Gastroesophageal sphincter (tissue), 3 donors: ENCODE data around the gene TMEM229B.

ENCODE experiments used
- EP300 ChIP-seq: sonication (generic); formaldehyde crosslinking; IDR thresholded peaks from one replicate; pipeline ENCODE4 v1.6.1; 2017; ENCODE audit warnings: antibody characterized with exemption, mild to moderate bottlenecking
- POLR2A ChIP-seq, 2 donors: fragments of 450-650 bp; IDR thresholded peaks; one replicate each; pipeline ENCODE4 v1.6.1; 2017; ENCODE audit warnings: antibody characterized with exemption in 2 of 2, mild to moderate bottlenecking in 2 of 2, moderate library complexity in 1 of 2
- POLR2AphosphoS5 ChIP-seq: sonication (generic); formaldehyde crosslinking; IDR thresholded peaks from one replicate; pipeline ENCODE4 v1.6.1; 2017; ENCODE audit warnings: antibody characterized with exemption
- TF ChIP-seq, protein P1 (sequence below), 4 experiments: fragments of 200-600 bp in 2 of 4; fragments of 450-650 bp in 2 of 4; sonication (generic) in 1 of 4; IDR thresholded peaks; one replicate each; pipeline ENCODE4 v1.5.1; 2017 to 2019; ENCODE audit warnings: antibody characterized with exemption in 4 of 4, mild to moderate bottlenecking in 2 of 4, moderate library complexity in 2 of 4

DNA sequence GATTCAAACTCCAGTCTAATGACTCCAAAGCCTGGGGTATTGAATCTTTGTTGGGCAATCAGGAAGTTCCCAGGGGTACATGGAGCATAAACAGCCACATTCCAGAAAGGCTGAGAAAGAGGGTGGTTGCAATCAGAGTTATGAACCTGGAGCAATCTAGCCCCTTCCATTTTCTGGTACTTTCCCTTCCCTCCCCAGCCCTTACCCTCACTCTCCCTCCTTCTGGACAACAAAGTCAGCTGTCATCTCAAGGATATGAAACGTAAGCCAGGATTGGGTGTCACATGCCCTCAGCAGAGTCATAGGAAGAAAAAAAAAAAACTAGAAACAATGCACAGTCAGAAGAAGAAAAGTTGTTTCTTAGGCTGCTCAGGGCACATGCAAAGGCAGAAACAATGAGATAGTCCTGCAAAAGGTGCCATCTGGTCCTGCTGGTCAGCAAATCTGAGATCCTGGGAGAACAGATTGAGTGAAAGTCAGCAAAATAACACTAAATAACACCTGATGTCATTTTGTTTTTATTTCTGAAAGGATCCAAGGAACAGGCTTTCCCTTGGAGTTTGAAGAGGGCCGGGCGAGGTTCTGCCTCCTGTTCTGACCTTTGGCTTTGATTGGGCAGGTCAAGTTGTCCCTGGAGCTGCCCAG is 27.1 kb downstream of the TMEM229B start:
- TF ChIP-seq, protein P1, sequence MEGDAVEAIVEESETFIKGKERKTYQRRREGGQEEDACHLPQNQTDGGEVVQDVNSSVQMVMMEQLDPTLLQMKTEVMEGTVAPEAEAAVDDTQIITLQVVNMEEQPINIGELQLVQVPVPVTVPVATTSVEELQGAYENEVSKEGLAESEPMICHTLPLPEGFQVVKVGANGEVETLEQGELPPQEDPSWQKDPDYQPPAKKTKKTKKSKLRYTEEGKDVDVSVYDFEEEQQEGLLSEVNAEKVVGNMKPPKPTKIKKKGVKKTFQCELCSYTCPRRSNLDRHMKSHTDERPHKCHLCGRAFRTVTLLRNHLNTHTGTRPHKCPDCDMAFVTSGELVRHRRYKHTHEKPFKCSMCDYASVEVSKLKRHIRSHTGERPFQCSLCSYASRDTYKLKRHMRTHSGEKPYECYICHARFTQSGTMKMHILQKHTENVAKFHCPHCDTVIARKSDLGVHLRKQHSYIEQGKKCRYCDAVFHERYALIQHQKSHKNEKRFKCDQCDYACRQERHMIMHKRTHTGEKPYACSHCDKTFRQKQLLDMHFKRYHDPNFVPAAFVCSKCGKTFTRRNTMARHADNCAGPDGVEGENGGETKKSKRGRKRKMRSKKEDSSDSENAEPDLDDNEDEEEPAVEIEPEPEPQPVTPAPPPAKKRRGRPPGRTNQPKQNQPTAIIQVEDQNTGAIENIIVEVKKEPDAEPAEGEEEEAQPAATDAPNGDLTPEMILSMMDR (IDR thresholded peaks at IDR 0.05) = no peak
- no peak for TF ChIP-seq EP300
- TF ChIP-seq POLR2AphosphoS5 = no peak
- no peak for TF ChIP-seq POLR2A (IDR thresholded peaks at IDR 0.05)
